IMR-90 (cell line): ENCODE data around the gene CD8A. TPM values are rescaled to one million over a fixed set of nuclear protein-coding genes. Genes with fewer than 3 reads are reported as not detected.

ENCODE experiments used
- ATAC-seq: fragments of 200-7000 bp; cut with Tn5 transposase; 2 replicates; pipeline ENCODE4 v1.9.1; 2020; ENCODE audit warnings: low read depth, mild to moderate bottlenecking, moderate library complexity
- BruUV-seq: library from RNA; stranded (reverse); fragments of 400-500 nt; replicated peaks from 2 replicates; lab custom pipeline; 2021; lab: Mats Ljungman, UMichigan
- CTCF ChIA-PET: fragments of 300-600 bp; formaldehyde crosslinking; extraction: SDS; loops from one replicate; lab custom pipeline; 2021; ENCODE audit warnings: antibody characterized with exemption; lab: Yijun Ruan, JAX
- POLR2A ChIA-PET: fragments of 300-600 bp; sonication (Branson Sonifier 250); formaldehyde crosslinking; loops from one replicate; lab custom pipeline; 2022; ENCODE audit warnings: antibody characterized with exemption; ENCODE audit not compliant: unreplicated experiment; lab: Charles Lee
- DNase-seq: peaks from one replicate; pipeline ENCODE4 v3.0.0; 2013
- H2AFZ ChIP-seq: replicated peaks from 2 replicates; pipeline ENCODE3; 2013; ENCODE audit warnings: low read length, mild to moderate bottlenecking; ENCODE audit not compliant: poor library complexity
- H2AK5ac ChIP-seq: 2 replicates; pipeline ENCODE4 v1.6.1; 2013; ENCODE audit warnings: low read depth, low read length, inconsistent platforms
- H2AK9ac ChIP-seq: replicated peaks from 2 replicates; pipeline ENCODE3; 2013; ENCODE audit warnings: mild to moderate bottlenecking, low read depth, low read length, moderate library complexity; ENCODE audit not compliant: poor library complexity
- H2BK120ac ChIP-seq: 2 replicates; pipeline ENCODE4 v1.6.1; 2013; ENCODE audit warnings: low read depth, low read length, inconsistent platforms
- H2BK15ac ChIP-seq: 3 replicates; pipeline ENCODE4 v1.6.1; 2013; ENCODE audit warnings: low read depth, low read length, inconsistent platforms
- H2BK20ac ChIP-seq: 2 replicates; pipeline ENCODE4 v1.6.1; 2013; ENCODE audit warnings: low read depth, mild to moderate bottlenecking, inconsistent platforms, low read length, moderate library complexity
- H2BK5ac ChIP-seq: 2 replicates; pipeline ENCODE4 v1.6.1; 2013; ENCODE audit warnings: mild to moderate bottlenecking, low read depth, low read length, inconsistent platforms; ENCODE audit not compliant: poor library complexity, severe bottlenecking
- H3K14ac ChIP-seq: replicated peaks from 2 replicates; pipeline ENCODE4 v1.6.1; 2013; ENCODE audit warnings: low read depth, low read length, inconsistent platforms
- H3K18ac ChIP-seq: 2 replicates; pipeline ENCODE4 v1.6.1; 2013; ENCODE audit warnings: low read depth, low read length, control low read depth
- H3K23ac ChIP-seq: 2 replicates; pipeline ENCODE4 v1.6.1; 2013; ENCODE audit warnings: low read depth, low read length, inconsistent platforms
- H3K27ac ChIP-seq: 2 replicates; pipeline ENCODE4 v1.5.1; 2013; ENCODE audit warnings: mild to moderate bottlenecking, control low read depth, low read length; ENCODE audit not compliant: insufficient read depth
- H3K27me3 ChIP-seq: 2 replicates; pipeline ENCODE4 v1.6.1; 2013; ENCODE audit warnings: low read length; ENCODE audit not compliant: control insufficient read depth, insufficient read depth
- H3K36me3 ChIP-seq: 2 replicates; pipeline ENCODE4 v1.6.1; 2013; ENCODE audit warnings: low read length, mixed read lengths; ENCODE audit not compliant: control insufficient read depth, insufficient read depth
- H3K4ac ChIP-seq: 2 replicates; pipeline ENCODE4 v1.6.1; 2013; ENCODE audit warnings: low read depth, low read length, inconsistent platforms
- H3K4me1 ChIP-seq: 2 replicates; pipeline ENCODE4 v1.6.1; 2013; ENCODE audit warnings: low read length, mixed read lengths; ENCODE audit not compliant: control insufficient read depth, insufficient read depth
- H3K4me2 ChIP-seq: 2 replicates; pipeline ENCODE4 v1.6.1; 2013; ENCODE audit warnings: low read depth, mild to moderate bottlenecking, control low read depth, low read length, moderate library complexity
- H3K4me3 ChIP-seq: 2 replicates; pipeline ENCODE4 v1.5.1; 2013; ENCODE audit warnings: low read depth, mild to moderate bottlenecking, control low read depth, low read length, moderate library complexity; ENCODE audit not compliant: insufficient read depth
- H3K56ac ChIP-seq: 2 replicates; pipeline ENCODE4 v1.6.1; 2013; ENCODE audit warnings: low read length, inconsistent platforms; ENCODE audit not compliant: insufficient read depth; ENCODE audit errors: extremely low read depth
- H3K79me1 ChIP-seq, 2 experiments: 2 replicates each; pipeline ENCODE4 v1.6.1; 2013; ENCODE audit warnings: low read length in 2 of 2, inconsistent platforms in 1 of 2, low read depth in 1 of 2
- H3K9ac ChIP-seq: 2 replicates; pipeline ENCODE4 v1.6.1; 2013; ENCODE audit warnings: low read depth, low read length, control low read depth
- H3K9me1 ChIP-seq: 2 replicates; pipeline ENCODE4 v1.6.1; 2013; ENCODE audit warnings: low read length, inconsistent platforms; ENCODE audit not compliant: insufficient read depth
- H3K9me3 ChIP-seq: 2 replicates; pipeline ENCODE4 v1.6.1; 2013; ENCODE audit warnings: low read length; ENCODE audit not compliant: control insufficient read depth, insufficient read depth
- H4K20me1 ChIP-seq: 2 replicates; pipeline ENCODE4 v1.6.1; 2013; ENCODE audit warnings: low read length, inconsistent platforms; ENCODE audit not compliant: insufficient read depth
- H4K5ac ChIP-seq: 2 replicates; pipeline ENCODE4 v1.6.1; 2013; ENCODE audit warnings: mild to moderate bottlenecking, low read depth, low read length, control low read depth
- H4K8ac ChIP-seq, 2 experiments: 2 replicates each; pipeline ENCODE4 v1.6.1; 2013; ENCODE audit warnings: low read depth in 2 of 2, low read length in 2 of 2, control low read depth in 1 of 2, inconsistent platforms in 1 of 2
- H4K91ac ChIP-seq: 2 replicates; pipeline ENCODE4 v1.6.1; 2013; ENCODE audit warnings: low read depth, low read length, inconsistent platforms; ENCODE audit not compliant: insufficient read depth
- BHLHE40 ChIP-seq: fragments of 150-350 bp; IDR thresholded peaks from 2 replicates; pipeline ENCODE4 v1.6.1; 2016; ENCODE audit warnings: mild to moderate bottlenecking, low read depth, low read length
- CEBPB ChIP-seq: IDR thresholded peaks from 2 replicates; pipeline ENCODE4 v1.6.1; 2012; ENCODE audit warnings: low read depth, low read length, improper control_type of control experiment
- CHD1 ChIP-seq: IDR thresholded peaks from 2 replicates; pipeline ENCODE4 v1.6.1; 2012; ENCODE audit warnings: low read depth, low read length, improper control_type of control experiment
- FOS ChIP-seq: fragments of 150-350 bp; IDR thresholded peaks from 2 replicates; pipeline ENCODE4 v1.6.1; 2016; ENCODE audit warnings: low read depth, low read length
- MAFK ChIP-seq: IDR thresholded peaks from 2 replicates; pipeline ENCODE4 v1.6.1; 2012; ENCODE audit warnings: low read depth, low read length, improper control_type of control experiment
- MAZ ChIP-seq: IDR thresholded peaks from 2 replicates; pipeline ENCODE4 v1.6.1; 2012; ENCODE audit warnings: low read depth, mild to moderate bottlenecking, low read length, improper control_type of control experiment, moderate library complexity, borderline replicate concordance
- MXI1 ChIP-seq: IDR thresholded peaks from 2 replicates; pipeline ENCODE4 v1.6.1; 2012; ENCODE audit warnings: low read depth, mild to moderate bottlenecking, low read length, moderate library complexity, borderline replicate concordance
- NFE2L2 ChIP-seq: fragments of 150-350 bp; IDR thresholded peaks from 2 replicates; pipeline ENCODE4 v1.6.1; 2016; ENCODE audit warnings: low read depth, mild to moderate bottlenecking, low read length
- POLR2A ChIP-seq: IDR thresholded peaks from 2 replicates; pipeline ENCODE4 v1.6.1; 2012; ENCODE audit warnings: mild to moderate bottlenecking, low read depth, low read length
- RAD21 ChIP-seq: IDR thresholded peaks from 2 replicates; pipeline ENCODE4 v1.6.1; 2012; ENCODE audit warnings: low read length, improper control_type of control experiment
- RCOR1 ChIP-seq: IDR thresholded peaks from 2 replicates; pipeline ENCODE4 v1.6.1; 2012; ENCODE audit warnings: mild to moderate bottlenecking, low read length, improper control_type of control experiment; ENCODE audit not compliant: insufficient replicate concordance
- RFX5 ChIP-seq: IDR thresholded peaks from 2 replicates; pipeline ENCODE4 v1.8.0; 2012; ENCODE audit warnings: low read depth, mild to moderate bottlenecking, low read length, moderate library complexity
- SMC3 ChIP-seq: fragments of 150-350 bp; IDR thresholded peaks from 2 replicates; pipeline ENCODE4 v1.6.1; 2016; ENCODE audit warnings: low read depth, mild to moderate bottlenecking, antibody characterized with exemption, low read length, moderate library complexity
- WGBS, 2 experiments: methylation state at CpG; one replicate each; pipeline versions ENCODE4 v1.1.5 to v1.1.7; 2013; ENCODE audit warnings: missing lambda C conversion rate in 2 of 2; ENCODE audit not compliant: insufficient read length in 1 of 2; ENCODE audit errors: extremely low coverage in 2 of 2; 5-methylcytosine and 5-hydroxymethylcytosine counted together
- dilution Hi-C: fragments of 300-500 bp; cut with HindIII; formaldehyde crosslinking; loops from one replicate; pipeline ENCODE4 v1.14.3; 2018; ENCODE audit warnings: low sequenced_read_pairs; ENCODE audit not compliant: unreplicated experiment
- in situ Hi-C: fragments of 300-500 bp; cut with MboI; formaldehyde crosslinking; loops from 3 replicates; pipeline ENCODE4 v1.14.3; 2019; ENCODE audit warnings: low sequenced_read_pairs, inconsistent platforms, mixed read lengths
- intact Hi-C: fragments of 100-400 bp; cut with micrococcal nuclease; formaldehyde crosslinking; loops from 2 replicates; pipeline ENCODE4 v1.10.0; 2022
- polyA plus RNA-seq, 3 experiments: library from polyadenylated mRNA; depleted of rRNA; stranded (reverse); fragments of >200 nt; gene quantifications; 2 replicates each; pipeline ENCODE4 v1.2.3, GENCODE V29; 2012; ENCODE audit warnings: low replicate concordance in 1 of 3
- total RNA-seq: library from RNA; depleted of rRNA; stranded (reverse); fragments of >200 nt; gene quantifications from 2 replicates; pipeline ENCODE4 v1.2.3, GENCODE V29; 2012
- TF ChIP-seq, protein P1 (sequence below): fragments of 150-350 bp; IDR thresholded peaks from 2 replicates; pipeline ENCODE4 v1.6.1; 2017; ENCODE audit warnings: mild to moderate bottlenecking, antibody characterized with exemption, low read length, low read depth

Gene CD8A
- total and polyA plus RNA-seq, 2 of the 4 experiments (the other 2 are of a cell fraction), result not detected

DNA sequence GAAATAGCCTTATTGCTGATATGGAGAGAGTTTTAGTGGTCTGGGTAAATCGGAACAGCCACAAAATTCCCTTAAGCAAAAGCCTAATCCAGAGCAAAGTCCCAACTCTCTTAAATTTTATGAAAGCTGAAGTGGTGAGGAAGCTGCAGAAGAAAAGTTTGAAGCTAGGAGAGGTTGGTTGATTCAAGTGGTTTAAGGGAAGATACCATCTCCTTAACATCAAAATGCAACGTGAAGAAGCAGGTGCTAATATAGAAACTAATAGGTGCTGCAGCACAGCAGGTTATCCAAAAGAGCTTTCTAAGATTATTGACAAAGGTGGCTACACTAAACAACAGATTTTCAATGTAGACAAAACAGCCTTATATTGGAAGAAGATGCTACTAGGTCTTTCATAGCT, 28.2 kb upstream of the CD8A start:
- Histone ChIP-seq H3K79me1 (no peaks in the 10 kb centered on the region), H3K27me3 (peaks cover 7% of the 10 kb centered on the region), H2AK9ac (no peak overlapping the region), H3K36me3 (no peaks in the 10 kb centered on the region), H4K91ac (no peak overlapping the region), H3K18ac (no peak overlapping the region), H3K4ac (no peak overlapping the region), H2AK5ac (no peak overlapping the region), H3K9ac (no peak overlapping the region), H4K20me1 (no peaks in the 10 kb centered on the region), H3K4me3 (no peak overlapping the region), H2BK20ac (no peak overlapping the region), H2BK120ac (no peak overlapping the region), H3K27ac (no peak overlapping the region), H4K5ac (no peak overlapping the region), H2AFZ (no peak overlapping the region), H3K56ac (no peak overlapping the region), H3K4me1 (no peaks in the 10 kb centered on the region), H3K14ac (no peak overlapping the region), H3K4me2 (no peak overlapping the region), H3K9me1 (no peaks in the 10 kb centered on the region), H2BK15ac (no peak overlapping the region), H2BK5ac (no peak overlapping the region), H3K23ac (no peak overlapping the region), H3K9me3 (peaks cover 2% of the 10 kb centered on the region; the same call in 1 of the 2 replicates), H4K8ac (no peak overlapping the region)
- intact Hi-C loops, result no loop called here
- ChIA-PET POLR2A (no interaction called here), CTCF (no interaction called here)
- BruUV-seq, result no TSS peak
- no peak for ATAC-seq
- in situ Hi-C loops, result no loop called here
- DNase-seq, result no peak
- TF ChIP-seq NFE2L2, result no peak
- no peak for TF ChIP-seq RCOR1
- no peak for TF ChIP-seq POLR2A
- TF ChIP-seq RAD21, result no peak
- no peak for TF ChIP-seq CEBPB
- TF ChIP-seq, protein P1, sequence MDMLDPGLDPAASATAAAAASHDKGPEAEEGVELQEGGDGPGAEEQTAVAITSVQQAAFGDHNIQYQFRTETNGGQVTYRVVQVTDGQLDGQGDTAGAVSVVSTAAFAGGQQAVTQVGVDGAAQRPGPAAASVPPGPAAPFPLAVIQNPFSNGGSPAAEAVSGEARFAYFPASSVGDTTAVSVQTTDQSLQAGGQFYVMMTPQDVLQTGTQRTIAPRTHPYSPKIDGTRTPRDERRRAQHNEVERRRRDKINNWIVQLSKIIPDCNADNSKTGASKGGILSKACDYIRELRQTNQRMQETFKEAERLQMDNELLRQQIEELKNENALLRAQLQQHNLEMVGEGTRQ, result no peak
- no peak for TF ChIP-seq RFX5
- no peak for TF ChIP-seq MAZ
- no peak for TF ChIP-seq MAFK
- TF ChIP-seq MXI1, result no peak
- no peak for TF ChIP-seq SMC3
- TF ChIP-seq FOS, result no peak
- TF ChIP-seq CHD1, result no peak
- TF ChIP-seq BHLHE40, result no peak
- dilution Hi-C loops, result no loop called here
- no CpG with 5 or more reads among the region's 2 CpGs for whole genome bisulfite sequencing, 2 experiments
